LNCaP clone FGC (cell line): ENCODE measurements around the gene INTS14.

ENCODE experiments used
- DNase-seq: peaks from one replicate; pipeline ENCODE4 v3.0.0-alpha.2; 2011; ENCODE audit warnings: low read depth
- H3K4me3 ChIP-seq: 2 replicates; pipeline ENCODE4 v1.5.1; 2011; ENCODE audit warnings: mild to moderate bottlenecking, low read depth, low read length, control low read depth
- TF ChIP-seq, protein P1 (sequence below): IDR thresholded peaks from 2 replicates; pipeline ENCODE4 v1.5.1; 2012; ENCODE audit warnings: mild to moderate bottlenecking; ENCODE audit not compliant: control insufficient read depth, insufficient read depth; ENCODE audit errors: extremely low read depth

Gene INTS14

DNA sequence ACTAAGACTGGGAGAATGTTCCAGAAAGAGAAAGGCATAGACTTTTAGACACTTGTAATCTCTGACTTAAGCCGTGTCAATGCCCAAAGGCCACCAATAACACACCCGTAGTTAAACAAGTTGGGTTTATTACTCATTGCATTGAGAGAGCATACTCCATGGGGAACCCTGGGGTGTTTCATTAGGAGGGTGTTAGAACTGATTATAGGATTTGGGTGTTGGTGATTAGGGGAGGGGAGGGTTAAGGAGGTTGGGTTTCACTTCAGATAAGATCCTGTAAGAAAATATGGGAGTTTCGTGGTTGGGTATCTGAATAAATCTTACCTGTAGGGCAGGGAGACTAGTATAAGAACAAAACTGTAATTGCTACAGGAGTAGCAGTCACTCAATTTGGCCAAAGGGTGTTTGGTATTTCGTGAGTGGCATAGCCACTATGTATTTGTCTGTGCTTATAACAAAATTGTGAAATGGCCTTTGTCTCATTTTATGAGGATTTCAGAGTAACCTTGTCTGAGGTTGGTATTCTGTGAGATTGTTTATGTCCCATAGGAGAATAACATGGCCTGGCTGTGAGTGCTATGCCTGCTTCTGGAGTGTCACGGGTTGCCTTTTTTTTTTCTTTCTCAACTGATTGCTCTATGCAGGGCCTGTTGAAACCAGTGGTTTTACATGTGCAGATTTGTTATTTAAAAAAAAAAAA, 77.7 kb downstream of the INTS14 start:
- H3K4me3 ChIP-seq = peak overlapping the region; percentile 50
- no peak for DNase-seq
- TF ChIP-seq, protein P1, sequence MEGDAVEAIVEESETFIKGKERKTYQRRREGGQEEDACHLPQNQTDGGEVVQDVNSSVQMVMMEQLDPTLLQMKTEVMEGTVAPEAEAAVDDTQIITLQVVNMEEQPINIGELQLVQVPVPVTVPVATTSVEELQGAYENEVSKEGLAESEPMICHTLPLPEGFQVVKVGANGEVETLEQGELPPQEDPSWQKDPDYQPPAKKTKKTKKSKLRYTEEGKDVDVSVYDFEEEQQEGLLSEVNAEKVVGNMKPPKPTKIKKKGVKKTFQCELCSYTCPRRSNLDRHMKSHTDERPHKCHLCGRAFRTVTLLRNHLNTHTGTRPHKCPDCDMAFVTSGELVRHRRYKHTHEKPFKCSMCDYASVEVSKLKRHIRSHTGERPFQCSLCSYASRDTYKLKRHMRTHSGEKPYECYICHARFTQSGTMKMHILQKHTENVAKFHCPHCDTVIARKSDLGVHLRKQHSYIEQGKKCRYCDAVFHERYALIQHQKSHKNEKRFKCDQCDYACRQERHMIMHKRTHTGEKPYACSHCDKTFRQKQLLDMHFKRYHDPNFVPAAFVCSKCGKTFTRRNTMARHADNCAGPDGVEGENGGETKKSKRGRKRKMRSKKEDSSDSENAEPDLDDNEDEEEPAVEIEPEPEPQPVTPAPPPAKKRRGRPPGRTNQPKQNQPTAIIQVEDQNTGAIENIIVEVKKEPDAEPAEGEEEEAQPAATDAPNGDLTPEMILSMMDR = no peak

DNA sequence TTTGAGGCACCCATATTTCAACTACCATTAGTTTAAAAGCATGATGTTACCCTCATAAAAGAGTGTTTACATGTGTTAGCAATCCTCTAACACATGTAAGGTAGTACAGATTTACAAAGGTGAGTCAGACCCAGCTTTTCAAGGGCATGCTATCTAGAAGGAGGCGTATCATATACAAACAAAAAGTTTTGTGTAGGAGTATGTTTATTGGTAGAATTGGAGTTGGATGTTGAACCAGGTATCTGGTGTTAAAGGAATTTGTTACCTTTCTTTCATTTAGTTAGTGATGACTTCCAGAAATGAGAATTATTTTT, 78.2 kb downstream of the INTS14 start:
- peak overlapping the region; percentile 50 for H3K4me3 ChIP-seq
- TF ChIP-seq, protein P1 = no peak
- no peak for DNase-seq

DNA sequence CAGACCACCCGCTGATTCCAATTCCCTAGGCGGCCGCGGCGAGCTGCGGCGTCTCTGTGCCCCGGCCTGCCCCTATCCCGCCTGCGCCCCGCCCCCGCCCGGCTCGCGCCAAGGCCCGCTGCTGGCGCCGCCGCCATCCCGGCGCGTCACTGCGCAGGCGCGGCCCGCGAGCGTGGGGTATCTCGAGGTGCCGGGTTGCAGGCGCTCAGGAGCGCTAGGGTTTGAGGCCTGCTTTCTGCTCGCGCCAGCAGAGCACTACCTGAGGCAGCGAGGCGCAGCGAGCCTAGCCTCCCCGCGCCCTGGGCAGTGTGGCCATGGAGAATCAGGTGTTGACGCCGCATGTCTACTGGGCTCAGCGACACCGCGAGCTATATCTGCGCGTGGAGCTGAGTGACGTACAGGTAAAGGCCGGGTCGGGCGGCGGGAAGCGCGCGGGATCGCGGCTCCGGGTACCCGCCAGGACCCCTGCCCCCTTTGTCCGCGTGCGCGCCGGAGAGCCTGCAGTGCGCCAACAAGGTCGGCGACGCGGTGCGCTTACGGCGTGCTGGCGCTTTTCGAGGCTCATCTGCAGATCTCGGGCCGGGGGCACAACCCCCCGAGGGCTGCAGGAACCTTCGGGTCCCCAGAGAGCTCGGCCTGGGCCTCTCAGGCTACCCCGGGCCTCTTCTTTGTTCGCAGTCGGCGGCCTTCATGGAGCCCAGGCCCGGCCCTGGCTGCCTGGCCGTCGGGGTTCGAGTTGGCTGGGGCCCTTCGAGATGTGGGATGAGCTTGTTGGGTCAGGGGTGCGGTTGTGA, 80.4 kb downstream of the INTS14 start, which contains the start of gene HACD3:
Gene HACD3 (plus strand): TSS at position 146 of the 794 bp plus-strand sequence. CDS start 169 bp downstream, at position 315.
- DNase-seq = no peak
- peak within 1 kb of the TSS; percentile 92 for H3K4me3 ChIP-seq
- TF ChIP-seq, protein P1 = no peak

DNA sequence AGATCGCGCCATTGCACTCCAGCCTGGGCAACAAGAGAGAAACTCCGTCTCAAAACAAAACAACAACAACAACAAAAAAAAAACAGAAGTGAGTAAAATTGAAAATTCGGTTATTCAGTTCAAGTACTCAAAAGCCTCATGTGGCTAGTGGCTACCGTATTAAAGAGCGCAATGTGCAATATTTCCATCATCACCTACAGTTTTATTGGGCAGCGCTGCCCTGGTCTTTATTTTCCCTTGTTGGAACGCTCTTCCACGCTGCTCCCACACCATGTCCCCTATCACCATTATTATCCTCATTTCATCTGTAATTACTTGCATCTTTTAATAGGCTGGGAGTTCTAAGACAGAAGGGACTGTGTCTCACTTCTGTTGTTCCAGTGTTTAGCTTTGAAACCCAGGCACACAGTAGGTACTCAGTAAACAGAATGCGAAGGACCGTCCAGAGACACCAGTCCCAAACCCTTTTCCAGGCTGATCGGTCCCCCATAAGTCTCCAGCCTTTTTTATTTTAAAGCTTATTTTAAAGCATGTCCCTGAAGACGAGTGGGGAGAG, 81.1 kb downstream of the INTS14 start:
- H3K4me3 ChIP-seq = peak overlapping the region; percentile 92
- DNase-seq = no peak
- TF ChIP-seq, protein P1 = no peak
